PC-9 (cell line): Measurements from ENCODE around the gene SPATS2. TPM values are rescaled to one million over a fixed set of nuclear protein-coding genes. Genes with fewer than 3 reads are reported as not detected.

Experiments used
- BruUV-seq: library from RNA; stranded (reverse); fragments of 400-500 nt; replicated peaks from 2 replicates; lab custom pipeline; 2021; lab: Mats Ljungman, UMichigan
- CTCF ChIA-PET: fragments of 300-600 bp; sonication (Branson Sonifier 250); formaldehyde crosslinking; loops from one replicate; lab custom pipeline; 2022; ENCODE audit warnings: antibody characterized with exemption; lab: Charles Lee
- POLR2A ChIA-PET: fragments of 300-600 bp; sonication (Branson Sonifier 250); formaldehyde crosslinking; loops from one replicate; lab custom pipeline; 2022; ENCODE audit warnings: antibody characterized with exemption; ENCODE audit not compliant: unreplicated experiment; lab: Charles Lee
- DNase-seq, 2 experiments: peaks; one replicate each; pipeline versions ENCODE4 v3.0.0 to v3.0.0-alpha.2; 2015 to 2022; ENCODE audit warnings: mixed read lengths in 1 of 2
- H2AFZ ChIP-seq: fragments of 200-600 bp; sonication (generic); 2 replicates; pipeline ENCODE4 v1.8.1; 2017; ENCODE audit warnings: antibody characterized with exemption
- H3F3A ChIP-seq: fragments of 200-600 bp; sonication (generic); 2 replicates; pipeline ENCODE4 v1.8.1; 2017; ENCODE audit warnings: antibody characterized with exemption, mild to moderate bottlenecking, low read depth; ENCODE audit not compliant: insufficient read depth
- H3K27ac ChIP-seq: fragments of 200-600 bp; sonication (generic); 2 replicates; pipeline ENCODE4 v1.6.1; 2016; ENCODE audit warnings: mixed run types
- H3K27me3 ChIP-seq: fragments of 200-600 bp; sonication (generic); 2 replicates; pipeline ENCODE4 v1.6.1; 2016; ENCODE audit warnings: low read depth, mixed run types; ENCODE audit not compliant: insufficient read depth
- H3K36me3 ChIP-seq: fragments of 200-600 bp; sonication (generic); 2 replicates; pipeline ENCODE4 v1.6.1; 2016; ENCODE audit warnings: low read depth, mixed run types
- H3K4me1 ChIP-seq: fragments of 200-600 bp; sonication (generic); replicated peaks from 2 replicates; pipeline ENCODE4 v1.6.1; 2016; ENCODE audit warnings: mixed run types; ENCODE audit not compliant: insufficient read depth
- H3K4me2 ChIP-seq: fragments of 200-600 bp; sonication (generic); 2 replicates; pipeline ENCODE4 v1.6.1; 2017; ENCODE audit warnings: mixed run types
- H3K4me3 ChIP-seq: fragments of 200-600 bp; sonication (generic); 2 replicates; pipeline ENCODE4 v1.6.1; 2016; ENCODE audit warnings: mixed run types
- H3K79me2 ChIP-seq: fragments of 200-600 bp; sonication (generic); 2 replicates; pipeline ENCODE4 v1.6.1; 2017; ENCODE audit warnings: low read depth, mixed run types
- H3K9me2 ChIP-seq: fragments of 200-600 bp; sonication (generic); 2 replicates; pipeline ENCODE4 v1.8.1; 2017; ENCODE audit warnings: mild to moderate bottlenecking; ENCODE audit not compliant: insufficient read depth
- H3K9me3 ChIP-seq: fragments of 200-600 bp; sonication (generic); 2 replicates; pipeline ENCODE4 v1.8.1; 2016; ENCODE audit warnings: low read depth; ENCODE audit not compliant: insufficient read depth
- H4K20me1 ChIP-seq: fragments of 200-600 bp; sonication (generic); 2 replicates; pipeline ENCODE4 v1.8.1; 2017; ENCODE audit not compliant: insufficient read depth
- CTCF ChIP-seq: fragments of 200-600 bp; sonication (generic); conservative IDR thresholded peaks from 2 replicates; pipeline ENCODE4 v1.6.1; 2017; ENCODE audit warnings: mixed run types, antibody characterized with exemption, mild to moderate bottlenecking, moderate library complexity
- EZH2 ChIP-seq: fragments of 200-600 bp; sonication (generic); IDR thresholded peaks from 2 replicates; pipeline ENCODE4 v1.8.0; 2017; ENCODE audit warnings: antibody characterized with exemption, low read depth
- intact Hi-C: fragments of 100-400 bp; cut with micrococcal nuclease; formaldehyde crosslinking; loops from one replicate; pipeline ENCODE4 v1.10.0; 2022; ENCODE audit not compliant: unreplicated experiment
- total RNA-seq: library from RNA; stranded (reverse); gene quantifications from 2 replicates; pipeline ENCODE4 v1.2.3, GENCODE V29; 2021

SPATS2 gene
- total RNA-seq, 1 experiment from 2014 or later, result 65.1 TPM

- Histone ChIP-seq H3K9me2 (no peaks in the 10 kb centered on the region), H3F3A (peaks cover 12% of the 10 kb centered on the region; the same call in 1 of the 2 replicates), H3K27ac (no peak overlapping the region), H4K20me1 (no peaks in the 10 kb centered on the region), H3K4me3 (no peak overlapping the region), H3K36me3 (no peaks in the 10 kb centered on the region), H3K4me1 (peaks cover 11% of the 10 kb centered on the region), H3K4me2 (no peak overlapping the region), H3K79me2 (no peaks in the 10 kb centered on the region), H2AFZ (no peak overlapping the region), H3K27me3 (no peaks in the 10 kb centered on the region), H3K9me3 (no peaks in the 10 kb centered on the region)
- DNase-seq, result no peak
- BruUV-seq, result no TSS peak
- ChIA-PET CTCF (interaction anchor here (0.5 to 0.7 kb wide), 3 partner anchors 104 to 163 kb away, joined by 3 to 7 read pairs (median 4); partner anchors contain the start of gene PRPF40B), POLR2A (no interaction called here)
- TF ChIP-seq EZH2 (no peak), CTCF (no peak)
- intact Hi-C loops, result no loop called here
Observed at GRCh38 chr12:49519574-49519936, 152.3 kb downstream of the SPATS2 start.

GRCh38 chr12:49521389-49521788 lies 154.1 kb downstream of the SPATS2 start:
- H3K27me3 ChIP-seq, result no peaks in the 10 kb centered on the region
- BruUV-seq, result no TSS peak
- H3K27ac ChIP-seq, result no peak overlapping the region
- no peak for DNase-seq
- no peaks in the 10 kb centered on the region for H3K9me3 ChIP-seq
- ChIA-PET CTCF (no interaction called here), POLR2A (no interaction called here)
- no peak overlapping the region for H2AFZ ChIP-seq
- no peak for TF ChIP-seq EZH2
- no peak for TF ChIP-seq CTCF
- no peak overlapping the region for H3K4me2 ChIP-seq
- no peak overlapping the region for H3K4me3 ChIP-seq
- H3K4me1 ChIP-seq, result no peaks in the 10 kb centered on the region
- peaks cover 7% of the 10 kb centered on the region; the same call in 1 of the 2 replicates for H3K36me3 ChIP-seq
- H4K20me1 ChIP-seq, result no peaks in the 10 kb centered on the region
- no peaks in the 10 kb centered on the region for H3K9me2 ChIP-seq
- no peaks in the 10 kb centered on the region for H3F3A ChIP-seq
- intact Hi-C loops, result no loop called here
- H3K79me2 ChIP-seq, result no peaks in the 10 kb centered on the region

- H2AFZ ChIP-seq, result no peak overlapping the region
- no peaks in the 10 kb centered on the region for H3K27me3 ChIP-seq
- CTCF ChIA-PET, result interaction anchor here (0.5 to 0.6 kb wide), 2 partner anchors 76 to 224 kb away, joined by 4 to 6 read pairs; no protein-coding TSS in a partner anchor
- no peak overlapping the region for H3K4me2 ChIP-seq
- no peaks in the 10 kb centered on the region for H4K20me1 ChIP-seq
- H3K27ac ChIP-seq, result no peak overlapping the region
- TF ChIP-seq EZH2 (no peak), CTCF (no peak)
- no peak overlapping the region for H3K4me3 ChIP-seq
- no peaks in the 10 kb centered on the region for H3K9me2 ChIP-seq
- H3F3A ChIP-seq, result peaks cover 4% of the 10 kb centered on the region; the same call in 1 of the 2 replicates
- POLR2A ChIA-PET, result no interaction called here
- intact Hi-C loops, result no loop called here
- H3K36me3 ChIP-seq, result peaks cover 7% of the 10 kb centered on the region; the same call in 1 of the 2 replicates
- H3K79me2 ChIP-seq, result no peaks in the 10 kb centered on the region
- H3K9me3 ChIP-seq, result no peaks in the 10 kb centered on the region
- H3K4me1 ChIP-seq, result no peaks in the 10 kb centered on the region
- no peak for DNase-seq
- no TSS peak for BruUV-seq
Observed at GRCh38 chr12:49524660-49525324, 157.5 kb downstream of the SPATS2 start.
